Liver (tissue), 3 donors: ENCODE results near the gene RETREG1.

ENCODE experiments used
- GABPA ChIP-seq, 2 donors: IDR thresholded peaks in 1 of 2; conservative IDR thresholded peaks in 1 of 2; 2 replicates each; pipeline ENCODE4 v1.6.1; 2016; ENCODE audit warnings: antibody characterized with exemption in 2 of 2, mild to moderate bottlenecking in 1 of 2, moderate library complexity in 1 of 2
- JUND ChIP-seq, 2 donors: IDR thresholded peaks; 2 replicates each; pipeline ENCODE4 v1.6.1; 2016; ENCODE audit warnings: antibody characterized with exemption in 2 of 2
- RAD21 ChIP-seq, 2 donors: IDR thresholded peaks; 2 replicates each; pipeline ENCODE4 v1.6.1; 2016; ENCODE audit warnings: antibody characterized with exemption in 2 of 2, mild to moderate bottlenecking in 2 of 2
- SP1 ChIP-seq: IDR thresholded peaks from 2 replicates; pipeline ENCODE4 v1.6.1; 2018; ENCODE audit warnings: antibody characterized with exemption, mild to moderate bottlenecking
- YY1 ChIP-seq: IDR thresholded peaks from 2 replicates; pipeline ENCODE4 v1.6.1; 2016; ENCODE audit warnings: antibody characterized with exemption, mild to moderate bottlenecking
- TF ChIP-seq, protein P1 (sequence below): fragments of 150-350 bp; IDR thresholded peaks from 2 replicates; pipeline ENCODE4 v1.5.1; 2017; ENCODE audit warnings: improper control_type of control experiment, low read depth, low read length; ENCODE audit not compliant: missing input control
- TF ChIP-seq, protein P2 (sequence below): IDR thresholded peaks from 2 replicates; pipeline ENCODE4 v1.6.1; 2016; ENCODE audit warnings: antibody characterized with exemption, mild to moderate bottlenecking
- donor health status: healthy.
- donor health status: healthy.

GRCh38 chr5:16664368-16664767 lies 47.6 kb upstream of the RETREG1 start:
- TF ChIP-seq SP1 (no peak), JUND (IDR thresholded peaks at IDR 0.05) (no peak), YY1 (no peak), RAD21 (IDR thresholded peaks at IDR 0.05) (no peak), GABPA (IDR thresholded peaks at IDR 0.05 in 1 of 2, conservative IDR thresholded peaks at IDR 0.05 in 1 of 2) (no peak)
- TF ChIP-seq, protein P1, sequence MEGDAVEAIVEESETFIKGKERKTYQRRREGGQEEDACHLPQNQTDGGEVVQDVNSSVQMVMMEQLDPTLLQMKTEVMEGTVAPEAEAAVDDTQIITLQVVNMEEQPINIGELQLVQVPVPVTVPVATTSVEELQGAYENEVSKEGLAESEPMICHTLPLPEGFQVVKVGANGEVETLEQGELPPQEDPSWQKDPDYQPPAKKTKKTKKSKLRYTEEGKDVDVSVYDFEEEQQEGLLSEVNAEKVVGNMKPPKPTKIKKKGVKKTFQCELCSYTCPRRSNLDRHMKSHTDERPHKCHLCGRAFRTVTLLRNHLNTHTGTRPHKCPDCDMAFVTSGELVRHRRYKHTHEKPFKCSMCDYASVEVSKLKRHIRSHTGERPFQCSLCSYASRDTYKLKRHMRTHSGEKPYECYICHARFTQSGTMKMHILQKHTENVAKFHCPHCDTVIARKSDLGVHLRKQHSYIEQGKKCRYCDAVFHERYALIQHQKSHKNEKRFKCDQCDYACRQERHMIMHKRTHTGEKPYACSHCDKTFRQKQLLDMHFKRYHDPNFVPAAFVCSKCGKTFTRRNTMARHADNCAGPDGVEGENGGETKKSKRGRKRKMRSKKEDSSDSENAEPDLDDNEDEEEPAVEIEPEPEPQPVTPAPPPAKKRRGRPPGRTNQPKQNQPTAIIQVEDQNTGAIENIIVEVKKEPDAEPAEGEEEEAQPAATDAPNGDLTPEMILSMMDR = no peak
- TF ChIP-seq, protein P2, sequence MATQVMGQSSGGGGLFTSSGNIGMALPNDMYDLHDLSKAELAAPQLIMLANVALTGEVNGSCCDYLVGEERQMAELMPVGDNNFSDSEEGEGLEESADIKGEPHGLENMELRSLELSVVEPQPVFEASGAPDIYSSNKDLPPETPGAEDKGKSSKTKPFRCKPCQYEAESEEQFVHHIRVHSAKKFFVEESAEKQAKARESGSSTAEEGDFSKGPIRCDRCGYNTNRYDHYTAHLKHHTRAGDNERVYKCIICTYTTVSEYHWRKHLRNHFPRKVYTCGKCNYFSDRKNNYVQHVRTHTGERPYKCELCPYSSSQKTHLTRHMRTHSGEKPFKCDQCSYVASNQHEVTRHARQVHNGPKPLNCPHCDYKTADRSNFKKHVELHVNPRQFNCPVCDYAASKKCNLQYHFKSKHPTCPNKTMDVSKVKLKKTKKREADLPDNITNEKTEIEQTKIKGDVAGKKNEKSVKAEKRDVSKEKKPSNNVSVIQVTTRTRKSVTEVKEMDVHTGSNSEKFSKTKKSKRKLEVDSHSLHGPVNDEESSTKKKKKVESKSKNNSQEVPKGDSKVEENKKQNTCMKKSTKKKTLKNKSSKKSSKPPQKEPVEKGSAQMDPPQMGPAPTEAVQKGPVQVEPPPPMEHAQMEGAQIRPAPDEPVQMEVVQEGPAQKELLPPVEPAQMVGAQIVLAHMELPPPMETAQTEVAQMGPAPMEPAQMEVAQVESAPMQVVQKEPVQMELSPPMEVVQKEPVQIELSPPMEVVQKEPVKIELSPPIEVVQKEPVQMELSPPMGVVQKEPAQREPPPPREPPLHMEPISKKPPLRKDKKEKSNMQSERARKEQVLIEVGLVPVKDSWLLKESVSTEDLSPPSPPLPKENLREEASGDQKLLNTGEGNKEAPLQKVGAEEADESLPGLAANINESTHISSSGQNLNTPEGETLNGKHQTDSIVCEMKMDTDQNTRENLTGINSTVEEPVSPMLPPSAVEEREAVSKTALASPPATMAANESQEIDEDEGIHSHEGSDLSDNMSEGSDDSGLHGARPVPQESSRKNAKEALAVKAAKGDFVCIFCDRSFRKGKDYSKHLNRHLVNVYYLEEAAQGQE = no peak
